SK-N-SH treated with all-trans-retinoic acid at 6 μM for 48 hours (cell line): Measurements from ENCODE around the gene PLEKHG2.

Experiments
- ATAC-seq: fragments of 200-7000 bp; cut with Tn5 transposase; 3 replicates; pipeline ENCODE4 v1.9.1; 2020; ENCODE audit warnings: mild to moderate bottlenecking, moderate library complexity
- ARNTL ChIP-seq: fragments of 450-650 bp; formaldehyde crosslinking; IDR thresholded peaks from 2 replicates; pipeline ENCODE4 v1.5.0; 2020; ENCODE audit warnings: low read depth, mild to moderate bottlenecking, moderate library complexity, borderline replicate concordance
- BACH2 ChIP-seq: fragments of 250-450 bp; sonication (Bioruptor Pico); IDR thresholded peaks from 2 replicates; pipeline ENCODE4 v1.9.0; 2021; ENCODE audit warnings: mild to moderate bottlenecking, borderline replicate concordance
- CSDC2 ChIP-seq: fragments of 250-450 bp; sonication (Bioruptor Pico); IDR thresholded peaks from 2 replicates; pipeline ENCODE4 v1.5.0; 2020; ENCODE audit warnings: mild to moderate bottlenecking, moderate library complexity
- ESRRG ChIP-seq: fragments of 250-450 bp; sonication (Bioruptor Pico); IDR thresholded peaks from 2 replicates; pipeline ENCODE4 v1.6.1; 2021; ENCODE audit warnings: mild to moderate bottlenecking
- GLIS3 ChIP-seq: fragments of 250-450 bp; sonication (Bioruptor Pico); IDR thresholded peaks from 2 replicates; pipeline ENCODE4 v1.5.0; 2020; ENCODE audit warnings: mild to moderate bottlenecking, moderate library complexity
- OSR1 ChIP-seq: fragments of 250-450 bp; sonication (Bioruptor Pico); IDR thresholded peaks from 2 replicates; pipeline ENCODE4 v1.8.0; 2022; ENCODE audit warnings: moderate library complexity, mild to moderate bottlenecking, inconsistent platforms
- SNAI2 ChIP-seq: fragments of 250-450 bp; sonication (Bioruptor Pico); IDR thresholded peaks from 2 replicates; pipeline ENCODE4 v1.5.0; 2020; ENCODE audit warnings: mild to moderate bottlenecking, moderate library complexity
- TCF4 ChIP-seq: fragments of 250-450 bp; sonication (Bioruptor Pico); IDR thresholded peaks from 2 replicates; pipeline ENCODE4 v1.8.0; 2021; ENCODE audit warnings: mild to moderate bottlenecking, moderate library complexity, borderline replicate concordance
- TOX ChIP-seq: fragments of 250-450 bp; sonication (Bioruptor Pico); IDR thresholded peaks from 2 replicates; pipeline ENCODE4 v1.8.0; 2021; ENCODE audit warnings: mild to moderate bottlenecking, moderate library complexity, borderline replicate concordance
- ZC3H10 ChIP-seq: fragments of 250-450 bp; sonication (Bioruptor Pico); IDR thresholded peaks from 2 replicates; pipeline ENCODE4 v1.5.1; 2021; ENCODE audit warnings: mild to moderate bottlenecking, moderate library complexity
- ZFP3 ChIP-seq: fragments of 250-450 bp; sonication (Bioruptor Pico); IDR thresholded peaks from 2 replicates; pipeline ENCODE4 v1.5.0; 2020; ENCODE audit warnings: mild to moderate bottlenecking, moderate library complexity
- ZFP30 ChIP-seq: fragments of 450-650 bp; formaldehyde crosslinking; IDR thresholded peaks from 2 replicates; pipeline ENCODE4 v1.5.0; 2022; ENCODE audit warnings: mild to moderate bottlenecking, moderate library complexity
- ZNF565 ChIP-seq: fragments of 450-650 bp; formaldehyde crosslinking; conservative IDR thresholded peaks from 2 replicates; pipeline ENCODE4 v1.5.0; 2020; ENCODE audit warnings: low read depth, mild to moderate bottlenecking, moderate library complexity
- ZNF70 ChIP-seq: fragments of 450-650 bp; formaldehyde crosslinking; IDR thresholded peaks from 2 replicates; pipeline ENCODE4 v1.5.0; 2020; ENCODE audit warnings: mild to moderate bottlenecking, moderate library complexity
- ZNF8 ChIP-seq: fragments of 450-650 bp; formaldehyde crosslinking; IDR thresholded peaks from 2 replicates; pipeline ENCODE4 v1.5.0; 2020; ENCODE audit warnings: mild to moderate bottlenecking, moderate library complexity
- TF ChIP-seq, protein P1 (sequence below): fragments of 250-450 bp; sonication (Bioruptor Pico); IDR thresholded peaks from 2 replicates; pipeline ENCODE4 v1.8.0; 2021; ENCODE audit warnings: low read depth, mild to moderate bottlenecking, moderate library complexity, borderline replicate concordance
- TF ChIP-seq, protein P2 (sequence below): fragments of 250-450 bp; sonication (Bioruptor Pico); IDR thresholded peaks from 2 replicates; pipeline ENCODE4 v1.8.0; 2020; ENCODE audit warnings: mild to moderate bottlenecking, moderate library complexity, borderline replicate concordance

PLEKHG2 gene

DNA sequence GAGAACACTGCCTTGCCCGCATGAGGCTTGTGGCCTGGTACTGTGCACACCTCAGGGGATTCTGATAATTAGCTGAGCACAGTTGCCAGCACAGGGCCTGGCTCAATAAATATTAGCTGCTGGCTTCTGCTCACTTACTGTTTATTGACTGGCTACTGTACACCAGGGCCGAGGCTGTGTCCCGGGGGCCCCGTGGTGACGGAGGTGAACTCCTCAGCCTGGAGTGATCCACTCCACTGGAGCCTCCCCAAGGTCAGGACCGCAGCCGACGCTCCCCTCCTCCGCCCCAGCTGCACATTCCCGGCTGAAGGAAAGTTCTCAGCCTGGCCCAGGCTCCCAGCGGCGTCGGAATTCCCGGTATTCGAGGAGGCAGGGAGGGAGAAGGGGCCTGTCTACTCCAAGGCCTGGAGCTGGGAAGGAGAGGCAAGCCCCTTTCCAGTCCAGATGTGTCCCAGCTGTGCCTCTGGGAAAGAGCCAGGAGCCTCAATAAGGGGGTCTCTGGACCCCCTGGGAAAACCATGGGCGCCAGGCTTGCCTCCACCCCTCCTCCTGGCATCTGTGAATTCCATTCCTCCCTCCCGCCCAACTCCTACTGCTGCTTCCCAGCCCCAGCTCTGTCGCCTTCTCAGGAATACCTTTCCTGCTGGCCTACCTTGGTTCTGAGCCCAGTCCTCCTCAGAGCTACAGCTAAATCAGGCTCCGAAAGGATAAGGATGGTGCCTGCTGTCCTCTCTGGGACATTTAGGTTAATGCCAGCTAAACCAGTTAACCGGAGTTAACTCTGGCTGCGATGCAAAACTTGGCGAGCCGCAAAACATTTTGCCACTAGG, 16.0 kb downstream of the PLEKHG2 start:
- TF ChIP-seq ZC3H10 (no peak), ARNTL (no peak), ZFP30 (CRISPR knock-in tag) (no peak), ZNF565 (CRISPR knock-in tag) (no peak), ZFP3 (CRISPR knock-in tag) (peak; percentile 95)
- TF ChIP-seq, protein P1, sequence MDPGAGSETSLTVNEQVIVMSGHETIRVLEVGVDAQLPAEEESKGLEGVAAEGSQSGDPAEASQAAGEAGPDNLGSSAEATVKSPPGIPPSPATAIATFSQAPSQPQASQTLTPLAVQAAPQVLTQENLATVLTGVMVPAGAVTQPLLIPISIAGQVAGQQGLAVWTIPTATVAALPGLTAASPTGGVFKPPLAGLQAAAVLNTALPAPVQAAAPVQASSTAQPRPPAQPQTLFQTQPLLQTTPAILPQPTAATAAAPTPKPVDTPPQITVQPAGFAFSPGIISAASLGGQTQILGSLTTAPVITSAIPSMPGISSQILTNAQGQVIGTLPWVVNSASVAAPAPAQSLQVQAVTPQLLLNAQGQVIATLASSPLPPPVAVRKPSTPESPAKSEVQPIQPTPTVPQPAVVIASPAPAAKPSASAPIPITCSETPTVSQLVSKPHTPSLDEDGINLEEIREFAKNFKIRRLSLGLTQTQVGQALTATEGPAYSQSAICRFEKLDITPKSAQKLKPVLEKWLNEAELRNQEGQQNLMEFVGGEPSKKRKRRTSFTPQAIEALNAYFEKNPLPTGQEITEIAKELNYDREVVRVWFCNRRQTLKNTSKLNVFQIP (CRISPR knock-in tag) = no peak

DNA sequence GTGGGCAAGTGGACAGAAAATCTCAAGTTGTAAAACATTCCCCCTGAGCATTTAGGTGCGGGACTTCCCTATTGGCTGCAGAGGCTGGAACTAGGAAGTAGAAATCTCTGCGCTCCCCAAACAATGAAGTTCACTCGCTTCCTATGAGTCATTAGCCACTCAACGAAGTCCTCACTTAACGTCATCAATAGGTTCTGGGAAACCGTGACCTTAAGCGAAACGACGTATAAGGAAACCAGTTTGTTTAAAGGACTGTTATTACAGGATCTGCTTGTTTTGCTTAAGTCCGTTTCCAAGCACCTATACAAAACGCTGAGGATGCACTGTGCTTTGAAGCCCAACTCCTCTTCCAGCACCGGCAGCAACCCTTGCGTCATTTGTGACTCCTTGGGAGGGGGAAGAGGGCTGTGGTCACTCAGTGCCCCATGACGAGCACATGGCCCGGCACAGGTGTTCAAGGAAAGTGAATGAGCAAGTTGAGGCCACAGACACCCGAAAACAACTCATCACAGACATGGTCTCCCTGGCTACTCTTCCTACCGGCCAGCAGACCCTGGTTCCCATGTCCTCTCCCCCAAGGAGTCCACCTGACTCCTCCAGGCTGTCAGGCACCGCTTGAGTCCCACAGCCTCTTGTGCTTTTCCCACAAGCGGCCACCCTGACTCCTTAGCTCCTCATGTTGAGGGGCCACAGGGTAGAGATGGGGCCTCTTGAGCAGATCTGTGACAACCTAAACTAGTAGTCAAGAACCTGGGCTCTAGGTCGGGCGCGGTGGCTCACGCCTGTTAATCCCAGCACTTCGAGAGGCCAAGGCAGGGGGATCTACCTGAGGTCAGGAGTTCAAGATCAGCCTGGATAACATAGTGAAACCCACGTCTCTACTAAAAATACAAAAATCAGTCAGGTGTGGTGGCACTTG, 18.5 kb downstream of the PLEKHG2 start:
- ATAC-seq = peak; percentile 58
- TF ChIP-seq ZC3H10 = peak; percentile 38; the same call in 1 of the 2 replicates
- no peak for TF ChIP-seq CSDC2 (CRISPR knock-in tag)

More for the DNA sequence above, 16.0 kb downstream of the PLEKHG2 start:
- ATAC-seq = peak; percentile 75

DNA sequence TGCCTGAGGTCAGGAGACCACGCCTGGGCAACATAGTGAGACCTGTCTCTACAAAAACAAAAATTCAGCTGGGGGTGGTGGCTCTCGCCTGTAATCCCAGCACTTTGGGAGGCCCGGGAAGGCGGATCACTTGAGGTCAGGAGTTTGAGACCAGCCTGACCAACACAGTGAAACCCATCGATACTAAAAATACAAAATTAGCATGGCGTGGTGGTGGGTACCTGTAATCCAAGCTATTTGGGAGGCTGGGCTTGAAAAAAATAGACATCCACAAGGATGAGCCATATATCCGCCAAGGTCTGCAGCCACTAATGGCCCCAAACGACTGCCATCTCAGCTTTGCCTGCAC, 20.2 kb downstream of the PLEKHG2 start:
- ATAC-seq = no peak
- TF ChIP-seq TOX (CRISPR knock-in tag) (no peak), ZFP3 (CRISPR knock-in tag) (no peak), ZNF565 (CRISPR knock-in tag) (no peak), ESRRG (no peak), BACH2 (no peak), GLIS3 (CRISPR knock-in tag) (no peak), ZNF8 (CRISPR knock-in tag) (no peak), TCF4 (no peak), OSR1 (no peak), SNAI2 (CRISPR knock-in tag) (no peak)
- TF ChIP-seq, protein P1 (CRISPR knock-in tag) = no peak
- TF ChIP-seq, protein P2, sequence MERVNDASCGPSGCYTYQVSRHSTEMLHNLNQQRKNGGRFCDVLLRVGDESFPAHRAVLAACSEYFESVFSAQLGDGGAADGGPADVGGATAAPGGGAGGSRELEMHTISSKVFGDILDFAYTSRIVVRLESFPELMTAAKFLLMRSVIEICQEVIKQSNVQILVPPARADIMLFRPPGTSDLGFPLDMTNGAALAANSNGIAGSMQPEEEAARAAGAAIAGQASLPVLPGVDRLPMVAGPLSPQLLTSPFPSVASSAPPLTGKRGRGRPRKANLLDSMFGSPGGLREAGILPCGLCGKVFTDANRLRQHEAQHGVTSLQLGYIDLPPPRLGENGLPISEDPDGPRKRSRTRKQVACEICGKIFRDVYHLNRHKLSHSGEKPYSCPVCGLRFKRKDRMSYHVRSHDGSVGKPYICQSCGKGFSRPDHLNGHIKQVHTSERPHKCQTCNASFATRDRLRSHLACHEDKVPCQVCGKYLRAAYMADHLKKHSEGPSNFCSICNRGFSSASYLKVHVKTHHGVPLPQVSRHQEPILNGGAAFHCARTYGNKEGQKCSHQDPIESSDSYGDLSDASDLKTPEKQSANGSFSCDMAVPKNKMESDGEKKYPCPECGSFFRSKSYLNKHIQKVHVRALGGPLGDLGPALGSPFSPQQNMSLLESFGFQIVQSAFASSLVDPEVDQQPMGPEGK (CRISPR knock-in tag) = no peak

DNA sequence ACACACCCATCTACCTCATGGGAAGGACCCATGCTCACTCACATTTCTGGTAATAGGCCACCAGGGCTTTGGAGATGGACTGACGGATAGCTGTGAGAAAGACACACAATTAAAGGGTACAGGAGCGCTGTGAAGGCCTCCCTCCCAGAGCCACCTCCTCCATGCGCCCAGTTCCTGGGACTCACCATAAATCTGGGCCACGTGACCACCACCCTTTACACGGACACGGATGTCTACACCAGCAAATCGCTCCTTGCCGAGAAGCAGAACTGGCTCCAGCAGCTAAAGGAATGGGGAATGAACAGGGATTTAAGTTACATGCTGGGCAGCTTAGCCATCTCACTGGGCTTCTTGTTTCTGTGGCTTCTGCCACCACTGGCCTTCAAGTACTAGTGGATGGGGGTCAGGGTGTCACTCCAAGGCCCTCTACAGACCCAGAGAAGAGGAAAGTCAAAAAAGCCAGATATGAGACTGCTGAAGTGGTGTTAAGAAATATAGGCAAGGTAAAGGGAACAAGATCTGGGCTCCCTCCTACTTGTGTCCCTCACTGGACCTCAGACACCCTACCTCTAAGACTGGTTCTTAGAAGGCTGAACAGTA, 21.1 kb downstream of the PLEKHG2 start:
- TF ChIP-seq, protein P1 (CRISPR knock-in tag) = no peak
- no peak for TF ChIP-seq TOX (CRISPR knock-in tag)
- no peak for TF ChIP-seq TCF4
- no peak for TF ChIP-seq ZNF70 (CRISPR knock-in tag)
- no peak for ATAC-seq
